Mucosa of descending colon (tissue), 3 donors: ENCODE results near the gene CAMSAP2. TPM values are rescaled to one million over a fixed set of nuclear protein-coding genes. Genes with fewer than 3 reads are reported as not detected.

Experiments used
- ATAC-seq: fragments of 200-7000 bp; cut with Tn5 transposase; one replicate; pipeline ENCODE4 v1.9.1; 2020; ENCODE audit warnings: mild to moderate bottlenecking, moderate library complexity
- DNase-seq, 3 donors: peaks; one replicate each; pipeline ENCODE4 v3.0.0-alpha.2; 2020
- H3K36me3 ChIP-seq: fragments of 200-600 bp; one replicate; pipeline ENCODE4 v1.8.0; 2021; ENCODE audit warnings: low read depth, mild to moderate bottlenecking
- H3K4me1 ChIP-seq: fragments of 200-600 bp; one replicate; pipeline ENCODE4 v1.8.0; 2021; ENCODE audit warnings: low read depth, mild to moderate bottlenecking
- H3K4me3 ChIP-seq: fragments of 200-600 bp; one replicate; pipeline ENCODE4 v1.8.0; 2021; ENCODE audit warnings: mild to moderate bottlenecking
- H3K9me3 ChIP-seq: fragments of 200-600 bp; one replicate; pipeline ENCODE4 v1.8.0; 2021; ENCODE audit warnings: mild to moderate bottlenecking
- intact Hi-C, 2 donors: fragments of 100-400 bp; cut with DNase I in 1 of 2; cut with micrococcal nuclease in 1 of 2; formaldehyde crosslinking; loops; one replicate each; pipeline versions ENCODE4 v1.11.0 to v1.11.1; 2022; cut with DNase I, micrococcal nuclease
- total RNA-seq, 3 donors: library from RNA; stranded (reverse); fragmentation: NEBNext Ultra II Directional in 2 of 3; extraction: Animal tissue kit (Norgen Biotek cat#: 25700) in 2 of 3; gene quantifications; one replicate each; pipeline versions ENCODE4 v1.2.1 to v1.2.4, GENCODE V29; 2021 to 2023
- TF ChIP-seq, protein P1 (sequence below): fragments of 200-600 bp; IDR thresholded peaks from one replicate; pipeline ENCODE4 v1.8.0; 2022; ENCODE audit warnings: antibody characterized with exemption, mild to moderate bottlenecking
- donor health status: DM: no; HTN: no; CAD: no; lungs with moderate emphysema.
- donor health status: DM: no; HTN: no; CAD: no.
- donor health status: DM: no; HTN: yes; CAD: no.

Gene CAMSAP2
- total RNA-seq, 3 donors from 2014 or later: 5.0 to 34.0 (median 7.1) TPM

DNA sequence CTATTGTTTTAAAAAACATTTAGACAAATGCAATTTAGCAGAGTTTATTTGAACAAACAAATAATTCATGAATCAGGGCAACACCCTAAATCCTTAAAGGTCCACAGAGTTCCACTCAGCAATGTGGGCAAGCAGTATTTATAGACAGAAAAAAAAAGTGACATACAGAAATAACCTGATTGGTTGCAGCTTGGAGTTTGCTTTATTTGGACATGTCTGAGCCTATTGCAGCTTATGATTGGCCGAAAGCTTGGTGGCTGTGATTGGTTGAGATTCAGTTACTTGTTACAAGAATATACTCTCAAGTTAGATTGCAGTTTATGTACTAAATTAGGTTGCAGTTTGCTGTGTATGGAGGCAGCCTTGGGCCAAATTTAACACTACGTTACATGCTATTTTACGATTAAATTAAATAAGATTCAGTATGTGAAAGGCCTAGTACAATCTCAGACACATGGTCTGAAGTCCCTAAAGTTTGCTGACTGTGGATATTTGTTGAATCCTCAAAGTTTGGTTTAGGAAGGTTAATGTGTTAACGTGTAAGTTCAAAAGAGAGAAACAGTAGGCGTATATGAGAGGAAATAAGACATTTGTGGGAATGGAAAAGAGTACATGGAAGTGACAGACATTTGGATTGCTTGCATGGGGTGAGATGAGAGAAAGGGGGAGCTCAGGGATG, 6.9 kb upstream of the CAMSAP2 start:
- no peaks in the 10 kb centered on the region for H3K4me1 ChIP-seq
- intact Hi-C loops: no loop called here
- no peaks in the 10 kb centered on the region for H3K36me3 ChIP-seq
- TF ChIP-seq, protein P1, sequence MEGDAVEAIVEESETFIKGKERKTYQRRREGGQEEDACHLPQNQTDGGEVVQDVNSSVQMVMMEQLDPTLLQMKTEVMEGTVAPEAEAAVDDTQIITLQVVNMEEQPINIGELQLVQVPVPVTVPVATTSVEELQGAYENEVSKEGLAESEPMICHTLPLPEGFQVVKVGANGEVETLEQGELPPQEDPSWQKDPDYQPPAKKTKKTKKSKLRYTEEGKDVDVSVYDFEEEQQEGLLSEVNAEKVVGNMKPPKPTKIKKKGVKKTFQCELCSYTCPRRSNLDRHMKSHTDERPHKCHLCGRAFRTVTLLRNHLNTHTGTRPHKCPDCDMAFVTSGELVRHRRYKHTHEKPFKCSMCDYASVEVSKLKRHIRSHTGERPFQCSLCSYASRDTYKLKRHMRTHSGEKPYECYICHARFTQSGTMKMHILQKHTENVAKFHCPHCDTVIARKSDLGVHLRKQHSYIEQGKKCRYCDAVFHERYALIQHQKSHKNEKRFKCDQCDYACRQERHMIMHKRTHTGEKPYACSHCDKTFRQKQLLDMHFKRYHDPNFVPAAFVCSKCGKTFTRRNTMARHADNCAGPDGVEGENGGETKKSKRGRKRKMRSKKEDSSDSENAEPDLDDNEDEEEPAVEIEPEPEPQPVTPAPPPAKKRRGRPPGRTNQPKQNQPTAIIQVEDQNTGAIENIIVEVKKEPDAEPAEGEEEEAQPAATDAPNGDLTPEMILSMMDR: no peak
- H3K9me3 ChIP-seq: no peaks in the 10 kb centered on the region
- H3K4me3 ChIP-seq: no peak overlapping the region
- DNase-seq (no peak), ATAC-seq (no peak)

DNA sequence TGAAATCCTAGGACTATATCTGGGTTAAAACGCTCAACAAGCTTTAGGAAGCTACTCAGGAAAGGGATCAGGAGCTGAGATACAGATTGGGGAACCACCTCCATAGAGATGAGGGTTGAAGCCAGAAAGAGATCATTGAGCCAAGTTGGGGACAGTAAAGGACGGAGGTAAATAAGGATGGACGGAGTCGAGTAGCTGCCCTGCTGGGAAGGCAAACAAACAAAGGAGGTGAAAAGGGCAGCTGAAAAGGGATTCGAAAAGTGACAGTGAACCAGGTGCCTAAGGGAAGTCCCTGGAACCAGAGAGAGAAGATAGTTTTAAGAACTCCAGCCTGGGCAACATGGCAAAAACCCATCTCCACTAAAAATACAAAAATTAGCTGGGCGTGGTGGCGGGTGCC, 6.3 kb upstream of the CAMSAP2 start:
- no peak overlapping the region for H3K4me3 ChIP-seq
- H3K9me3 ChIP-seq: no peaks in the 10 kb centered on the region
- H3K4me1 ChIP-seq: no peaks in the 10 kb centered on the region
- no peaks in the 10 kb centered on the region for H3K36me3 ChIP-seq
- intact Hi-C loops: no loop called here
- ATAC-seq (no peak), DNase-seq (no peak)
- TF ChIP-seq, protein P1: no peak

DNA sequence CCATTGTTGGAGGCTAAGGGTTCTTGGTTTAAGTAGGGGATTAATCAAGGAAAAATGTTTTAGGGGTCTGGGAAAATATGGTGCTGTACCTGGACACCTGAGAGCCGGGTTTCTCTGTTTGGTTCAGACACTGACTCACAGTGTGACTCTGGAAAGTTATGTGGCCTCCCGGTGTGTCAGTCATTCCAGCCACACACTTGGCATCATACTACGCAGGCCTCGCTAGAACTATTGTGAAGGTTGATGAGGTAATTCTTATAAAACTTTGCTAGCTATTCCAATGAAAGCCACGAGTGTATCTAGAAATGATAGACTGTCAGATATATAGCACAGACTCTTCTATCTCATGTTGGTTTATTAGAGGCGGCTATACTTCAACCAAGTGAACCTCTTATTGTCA, 4.8 kb upstream of the CAMSAP2 start:
- intact Hi-C loops: no loop called here
- no peaks in the 10 kb centered on the region for H3K9me3 ChIP-seq
- H3K4me1 ChIP-seq: no peaks in the 10 kb centered on the region
- H3K36me3 ChIP-seq: no peaks in the 10 kb centered on the region
- H3K4me3 ChIP-seq: no peak overlapping the region
- DNase-seq (no peak), ATAC-seq (no peak)
- TF ChIP-seq, protein P1: no peak

DNA sequence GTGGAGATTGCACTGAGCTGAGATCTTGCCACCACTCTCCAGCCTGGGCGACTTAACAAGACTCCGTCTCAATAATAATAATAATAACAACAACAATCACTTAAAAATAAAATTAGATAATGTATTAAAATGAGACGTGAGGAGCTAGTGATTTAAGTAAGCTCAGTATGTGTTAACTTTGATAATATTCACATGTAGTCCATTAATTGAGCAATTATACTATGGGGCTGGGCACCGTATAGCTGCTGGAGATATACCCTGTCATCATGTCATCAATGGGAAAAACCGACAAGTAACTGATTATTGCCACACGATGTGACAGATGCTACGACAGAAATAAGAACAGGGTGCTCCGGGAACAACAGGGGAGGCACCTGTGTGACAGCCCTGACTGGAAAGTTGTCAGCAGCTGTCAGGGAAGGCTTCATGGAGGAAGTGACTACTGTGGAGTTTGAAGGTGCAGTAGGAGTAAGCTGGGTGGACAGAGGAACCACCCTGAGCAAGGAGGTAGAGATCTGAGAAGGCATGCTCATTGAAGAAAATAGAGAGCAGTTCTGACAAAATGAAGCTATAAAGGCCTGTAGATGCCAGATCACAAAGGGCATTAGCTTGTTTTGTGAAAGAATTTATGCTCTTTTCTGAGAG, 924 bp upstream of the CAMSAP2 start:
- DNase-seq: peak in 1 of 3 donors; percentile 3
- no peak for ATAC-seq
- no peaks in the 10 kb centered on the region for H3K9me3 ChIP-seq
- intact Hi-C loops: loop anchor here in 1 of 2 donors (5.0 kb wide), 1 partner anchor 65 kb away; no protein-coding TSS in a partner anchor
- peaks cover 13% of the 10 kb centered on the region for H3K4me1 ChIP-seq
- no peak overlapping the region for H3K4me3 ChIP-seq
- TF ChIP-seq, protein P1: no peak
- no peaks in the 10 kb centered on the region for H3K36me3 ChIP-seq

DNA sequence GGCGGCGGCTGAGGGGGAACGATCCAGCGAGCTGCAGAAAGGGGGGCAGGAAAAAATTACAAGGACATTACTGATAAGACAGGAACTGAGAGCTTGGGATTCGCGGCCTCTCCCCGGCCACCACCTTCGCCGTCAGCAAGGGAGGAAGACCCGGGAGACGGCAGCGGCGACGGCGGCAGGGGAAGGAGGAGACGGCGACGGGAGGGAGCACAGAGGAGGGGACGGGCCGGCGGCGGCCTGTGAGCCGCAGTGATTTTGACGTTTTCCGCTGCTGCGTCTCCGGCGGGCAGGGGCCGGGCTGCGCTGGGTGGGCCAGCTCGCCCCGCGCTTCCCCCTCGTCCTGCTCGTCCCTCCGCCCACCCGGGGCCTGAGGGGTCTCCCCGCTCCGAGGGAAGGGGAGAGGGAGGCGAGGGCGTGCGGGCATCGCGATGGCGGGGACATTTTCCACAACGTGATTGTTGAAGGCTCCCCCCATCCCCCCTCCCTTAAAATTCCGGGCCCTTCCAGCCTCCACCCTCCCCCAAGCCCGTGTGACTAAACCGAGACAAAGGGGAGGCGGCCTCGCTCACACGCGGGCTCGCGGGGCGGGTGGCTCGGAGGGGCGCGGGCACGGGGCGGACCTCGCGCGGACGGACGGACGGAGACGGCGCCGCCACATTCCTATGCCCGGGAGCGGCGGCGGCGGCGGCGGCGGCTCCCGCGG, 407 bp downstream of the CAMSAP2 start:
- Histone ChIP-seq H3K4me3 (peak overlapping the region; percentile 56), H3K36me3 (no peaks in the 10 kb centered on the region), H3K4me1 (peaks cover 13% of the 10 kb centered on the region), H3K9me3 (no peaks in the 10 kb centered on the region)
- peak; percentile 80 for ATAC-seq
- peak; percentile 68 to 81 (median 72) for DNase-seq
- TF ChIP-seq, protein P1: no peak
- intact Hi-C loops: loop anchor here in 1 of 2 donors (5.0 kb wide), 1 partner anchor 67 kb away; no protein-coding TSS in a partner anchor
